GM20000 (cell line): Measurements from ENCODE around the gene CUL4B.
"Not testable (repeated sequence)": the region's sequence is repeated elsewhere in the genome, so short reads cannot be mapped to it uniquely, and the experiment has no call there.

Experiments
- DNase-seq: peaks from one replicate; pipeline ENCODE4 v3.0.0; 2012; ENCODE audit warnings: low spot score
- CTCF ChIP-seq: IDR thresholded peaks from 2 replicates; pipeline ENCODE4 v1.5.1; 2012; ENCODE audit warnings: mild to moderate bottlenecking, control low read depth; ENCODE audit errors: extremely low read depth, missing control alignments

CUL4B gene

GRCh38 chrX:120560842-120561633 is at the start of gene CUL4B:
Gene CUL4B, minus strand, starts transcription at chrX:120560962. Its CDS starts 324 bp downstream, at chrX:120560638.
- peak; percentile 77 for DNase-seq
- TF ChIP-seq CTCF = no peak

- DNase-seq = peak; percentile 28
Measured at GRCh38 chrX:120604361-120604782, 43.6 kb upstream of the CUL4B start.

GRCh38 chrX:120603707-120604360 is 43.1 kb upstream of the CUL4B start, which contains the start of gene MCTS1:
Gene MCTS1, plus strand, starts transcription at chrX:120604101. Its CDS starts 136 bp downstream, at chrX:120604237.
- DNase-seq = peak; percentile 58
- TF ChIP-seq CTCF = no peak

More at GRCh38 chrX:120604361-120604782, 43.6 kb upstream of the CUL4B start:
- TF ChIP-seq CTCF = no peak

- TF ChIP-seq CTCF = no peak
- DNase-seq = no peak
Measured at GRCh38 chrX:120585702-120586101, 24.9 kb upstream of the CUL4B start.

GRCh38 chrX:120575379-120576114 is 14.8 kb upstream of the CUL4B start:
- no peak for TF ChIP-seq CTCF
- DNase-seq = no peak

- DNase-seq = not testable (repeated sequence)
Measured at GRCh38 chrX:120573806-120574205, 13.0 kb upstream of the CUL4B start.

- TF ChIP-seq CTCF = no peak
- DNase-seq = no peak
Measured at GRCh38 chrX:120570011-120570600, 9.3 kb upstream of the CUL4B start.
